Endothelial cell of umbilical vein (primary cell): ENCODE measurements around the gene CEP44. TPM values are rescaled to one million over a fixed set of nuclear protein-coding genes. Genes with fewer than 3 reads are reported as not detected.

ENCODE experiments used
- BruUV-seq: library from RNA; stranded (reverse); fragments of 400-500 nt; replicated peaks from 2 replicates; lab custom pipeline; 2021; lab: Mats Ljungman, UMichigan
- CTCF ChIA-PET: fragments of 300-600, 350-600 bp; sonication (Branson Sonifier 250); formaldehyde crosslinking; loops from one replicate; lab custom pipeline; 2021; ENCODE audit warnings: antibody characterized with exemption, inconsistent platforms; lab: Charles Lee
- POLR2A ChIA-PET: fragments of 300-600, 350-600 bp; sonication (Branson Sonifier 250); formaldehyde crosslinking; loops from one replicate; lab custom pipeline; 2021; ENCODE audit warnings: antibody characterized with exemption, inconsistent platforms; lab: Charles Lee
- DNase-seq: peaks from one replicate; pipeline ENCODE4 v3.0.0-alpha.2; 2011; ENCODE audit warnings: low read depth, low spot score
- FAIRE-seq: peaks from 2 replicates; lab custom pipeline; 2011; peaks lifted over from hg19 to GRCh38; lab: Jason Lieb, UNC
- H2AFZ ChIP-seq: 2 replicates; pipeline ENCODE4 v1.6.0; 2012; ENCODE audit warnings: low read depth, low read length, control low read depth, inconsistent platforms
- H3K27ac ChIP-seq: 2 replicates; pipeline ENCODE4 v1.5.1; 2011; ENCODE audit warnings: low read depth, mild to moderate bottlenecking, control low read depth, low read length, moderate library complexity; ENCODE audit not compliant: insufficient read depth
- H3K27me3 ChIP-seq, 2 experiments: 2 replicates each; pipeline versions ENCODE4 v1.6.0 to v1.6.1; 2011; ENCODE audit warnings: low read length in 2 of 2, mixed read lengths in 1 of 2; ENCODE audit not compliant: control insufficient read depth in 2 of 2, insufficient read depth in 2 of 2
- H3K36me3 ChIP-seq, 2 experiments: 2 replicates in 1 of 2; 3 replicates in 1 of 2; pipeline ENCODE4 v1.5.1; 2011; ENCODE audit warnings: low read length in 2 of 2, mild to moderate bottlenecking in 1 of 2, moderate library complexity in 1 of 2; ENCODE audit not compliant: control insufficient read depth in 2 of 2, insufficient read depth in 2 of 2; ENCODE audit errors: extremely low read depth in 1 of 2
- H3K4me1 ChIP-seq: 3 replicates; pipeline ENCODE4 v1.5.1; 2011; ENCODE audit warnings: mild to moderate bottlenecking, low read length; ENCODE audit not compliant: control insufficient read depth, insufficient read depth; ENCODE audit errors: extremely low read depth
- H3K4me2 ChIP-seq: 2 replicates; pipeline ENCODE4 v1.6.1; 2011; ENCODE audit warnings: low read length, control low read depth, mixed read lengths; ENCODE audit not compliant: insufficient read depth
- H3K4me3 ChIP-seq, 3 experiments: fragments of 200-600 bp in 1 of 3; sonication (generic), shearing (Covaris generic) in 1 of 3; replicated peaks in 1 of 3; 2 replicates each; pipeline ENCODE4 v1.5.1; 2011 to 2016; ENCODE audit warnings: control low read depth in 3 of 3, low read length in 3 of 3, mild to moderate bottlenecking in 2 of 3, inconsistent platforms in 1 of 3, low read depth in 1 of 3, moderate library complexity in 1 of 3; ENCODE audit not compliant: insufficient read depth in 1 of 3
- H3K79me2 ChIP-seq: 2 replicates; pipeline ENCODE4 v1.6.0; 2012; ENCODE audit warnings: low read length, inconsistent platforms; ENCODE audit not compliant: control insufficient read depth, insufficient read depth
- H3K9ac ChIP-seq: replicated peaks from 2 replicates; pipeline ENCODE3; 2011; ENCODE audit warnings: low read length, control low read depth; ENCODE audit not compliant: insufficient read depth; ENCODE audit errors: extremely low read depth
- H3K9me1 ChIP-seq: replicated peaks from 3 replicates; pipeline ENCODE4 v1.6.0; 2011; ENCODE audit warnings: mild to moderate bottlenecking, low read length; ENCODE audit not compliant: control insufficient read depth, insufficient read depth; ENCODE audit errors: extremely low read depth
- H3K9me3 ChIP-seq: replicated peaks from 2 replicates; pipeline ENCODE4 v1.5.1; 2012; ENCODE audit warnings: low read length, inconsistent platforms; ENCODE audit not compliant: control insufficient read depth, insufficient read depth
- H4K20me1 ChIP-seq: replicated peaks from 2 replicates; pipeline ENCODE3; 2011; ENCODE audit warnings: mild to moderate bottlenecking, low read length; ENCODE audit not compliant: control insufficient read depth, insufficient read depth; ENCODE audit errors: extremely low read depth
- CTCF ChIP-seq, 2 donors: IDR thresholded peaks; 1 replicate in 1 of 2; 2 replicates in 1 of 2; pipeline ENCODE4 v1.5.1; 2011; ENCODE audit warnings: low read length in 2 of 2, mild to moderate bottlenecking in 2 of 2, moderate library complexity in 2 of 2, control low read depth in 1 of 2, inconsistent platforms in 1 of 2, low read depth in 1 of 2; ENCODE audit not compliant: insufficient read depth in 1 of 2; ENCODE audit errors: extremely low read depth in 1 of 2
- EZH2 ChIP-seq: IDR thresholded peaks from 2 replicates; pipeline ENCODE4 v1.6.1; 2012; ENCODE audit warnings: borderline replicate concordance, low read depth, mild to moderate bottlenecking, moderate library complexity, low read length, inconsistent platforms; ENCODE audit not compliant: severe bottlenecking
- FOS ChIP-seq: IDR thresholded peaks from 2 replicates; pipeline ENCODE4 v1.6.1; 2011; ENCODE audit warnings: mild to moderate bottlenecking, low read length, moderate library complexity, borderline replicate concordance; ENCODE audit not compliant: insufficient read depth
- GATA2 ChIP-seq: IDR thresholded peaks from 2 replicates; pipeline ENCODE4 v1.7.0; 2011; ENCODE audit warnings: low read depth, mild to moderate bottlenecking, moderate library complexity, mixed read lengths, low read length; ENCODE audit not compliant: insufficient read length, insufficient read depth
- JUN ChIP-seq: IDR thresholded peaks from 2 replicates; pipeline ENCODE4 v1.6.1; 2011; ENCODE audit warnings: borderline replicate concordance, low read depth; ENCODE audit not compliant: insufficient read length, insufficient read depth
- MYC ChIP-seq: IDR thresholded peaks from one replicate; pipeline ENCODE4 v1.6.1; 2011; ENCODE audit warnings: mild to moderate bottlenecking, low read depth, low read length
- POLR2A ChIP-seq: IDR thresholded peaks from 2 replicates; pipeline ENCODE4 v1.6.1; 2012; ENCODE audit warnings: low read depth, mild to moderate bottlenecking, control low read depth, low read length
- POLR2AphosphoS5 ChIP-seq: IDR thresholded peaks from 2 replicates; pipeline ENCODE4 v1.6.1; 2012; ENCODE audit warnings: low read depth, mild to moderate bottlenecking, control low read depth, low read length, moderate library complexity; ENCODE audit not compliant: insufficient read depth
- dilution Hi-C: fragments of 300-500 bp; cut with MboI; formaldehyde crosslinking; loops from one replicate; pipeline ENCODE4 v1.15.0; 2019; ENCODE audit warnings: low sequenced_read_pairs; ENCODE audit not compliant: extremely low pct_ligation_motif_present
- intact Hi-C: fragments of 100-400 bp; cut with micrococcal nuclease; formaldehyde crosslinking; loops from one replicate; pipeline ENCODE4 v1.10.0; 2022
- polyA plus RNA-seq, 4 experiments: library from polyadenylated mRNA; depleted of rRNA in 3 of 4; stranded (reverse) in 3 of 4; unstranded in 1 of 4; fragments of >200 nt; gene quantifications; 2 replicates each; pipeline versions ENCODE4 v1.2.1 to v1.2.3, GENCODE V29; 2011 to 2012; ENCODE audit warnings: missing spikeins in 1 of 4
- total RNA-seq: library from RNA; stranded (reverse); gene quantifications from 2 replicates; pipeline ENCODE4 v1.2.3, GENCODE V29; 2021
- TF ChIP-seq, protein P1 (sequence below): IDR thresholded peaks from 2 replicates; pipeline ENCODE4 v1.6.1; 2011; ENCODE audit not compliant: insufficient read depth, insufficient read length

The CEP44 gene
- total and polyA plus RNA-seq, 2 donors (not counting 3 experiments of a cell fraction or from before 2014, with no cell fraction given), result 2.0 to 13.0 TPM

- no TSS peak for BruUV-seq
- Histone ChIP-seq H3K27me3 (no peaks in the 10 kb centered on the region), H3K9me1 (no peaks in the 10 kb centered on the region), H4K20me1 (no peaks in the 10 kb centered on the region), H3K79me2 (peaks cover 27% of the 10 kb centered on the region), H3K9ac (no peak overlapping the region), H2AFZ (no peak overlapping the region), H3K36me3 (no peaks in the 10 kb centered on the region), H3K4me2 (no peak overlapping the region), H3K4me1 (peaks cover 17% of the 10 kb centered on the region), H3K27ac (no peak overlapping the region), H3K9me3 (no peaks in the 10 kb centered on the region), H3K4me3 (no peak overlapping the region)
- no peak for TF ChIP-seq POLR2A
- TF ChIP-seq, protein P1, sequence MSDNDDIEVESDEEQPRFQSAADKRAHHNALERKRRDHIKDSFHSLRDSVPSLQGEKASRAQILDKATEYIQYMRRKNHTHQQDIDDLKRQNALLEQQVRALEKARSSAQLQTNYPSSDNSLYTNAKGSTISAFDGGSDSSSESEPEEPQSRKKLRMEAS, result no peak
- TF ChIP-seq POLR2AphosphoS5, result no peak
- no peak for TF ChIP-seq JUN
- TF ChIP-seq EZH2, result no peak
- no peak for TF ChIP-seq CTCF (IDR thresholded peaks at IDR 0.05; ENCODE audit: extremely low read depth in 1 of 2, insufficient read depth in 1 of 2, low read depth in 1 of 2, low read length in 2 of 2)
- TF ChIP-seq FOS, result no peak
- no peak for TF ChIP-seq GATA2
- no peak for TF ChIP-seq MYC
- POLR2A ChIA-PET, result no interaction called here
- dilution Hi-C loops, result no loop called here
- intact Hi-C loops, result no loop called here
- FAIRE-seq (no peak), DNase-seq (no peak)
- CTCF ChIA-PET, result interaction anchor here (1.2 kb wide), 2 partner anchors 29 to 61 kb away, joined by 3 to 4 read pairs; no protein-coding TSS in a partner anchor
Measured at GRCh38 chr4:174281182-174281737, 2.5 kb upstream of the CEP44 start.
